ENCODE results near the gene LRRC32.

GRCh38 chr11:76624500-76625379, 45.8 kb downstream of the LRRC32 start:
- TF ChIP-seq CTCF (IDR thresholded peaks at IDR 0.05) (no peak), POLR2A (IDR thresholded peaks at IDR 0.05) (no peak), EP300 (IDR thresholded peaks at IDR 0.05) (no peak)
